GM19452 (cell line): ENCODE results near the gene LDLRAD3.

Experiments used
- ATAC-seq: cut with Tn5 transposase; IDR thresholded peaks from one replicate; pipeline ENCODE4 v1.9.1; 2021; ENCODE audit not compliant: unreplicated experiment

LDLRAD3 gene

GRCh38 chr11:36093548-36093947 is 149.7 kb downstream of the LDLRAD3 start:
- no peak for ATAC-seq

- no peak for ATAC-seq
These were observed 150.3 kb downstream of the LDLRAD3 start for GRCh38 chr11:36094164-36094563.

GRCh38 chr11:36095716-36096115 is 151.9 kb downstream of the LDLRAD3 start:
- ATAC-seq = no peak

- ATAC-seq = no peak
These were observed 153.4 kb downstream of the LDLRAD3 start for GRCh38 chr11:36097219-36097650.

- ATAC-seq = no peak
These were observed 154.2 kb downstream of the LDLRAD3 start for GRCh38 chr11:36098087-36098486.

- no peak for ATAC-seq
These were observed 155.1 kb downstream of the LDLRAD3 start for GRCh38 chr11:36098853-36099375.

GRCh38 chr11:36101466-36101865 is 157.6 kb downstream of the LDLRAD3 start:
- ATAC-seq = no peak

- ATAC-seq = no peak
These were observed 159.0 kb downstream of the LDLRAD3 start for GRCh38 chr11:36102868-36103267.

GRCh38 chr11:36103933-36104530 is 160.2 kb downstream of the LDLRAD3 start:
- no peak for ATAC-seq

- ATAC-seq = no peak
These were observed 160.8 kb downstream of the LDLRAD3 start for GRCh38 chr11:36104660-36104992.

- ATAC-seq = no peak
These were observed 162.1 kb downstream of the LDLRAD3 start for GRCh38 chr11:36105743-36106581.

- no peak for ATAC-seq
These were observed 163.7 kb downstream of the LDLRAD3 start for GRCh38 chr11:36107547-36107946.

- no peak for ATAC-seq
These were observed 165.2 kb downstream of the LDLRAD3 start for GRCh38 chr11:36108881-36109589.

- ATAC-seq = no peak
These were observed 165.7 kb downstream of the LDLRAD3 start for GRCh38 chr11:36109590-36109849.

GRCh38 chr11:36109850-36110606 is 166.2 kb downstream of the LDLRAD3 start:
- ATAC-seq = no peak

GRCh38 chr11:36110668-36111410 is 167.0 kb downstream of the LDLRAD3 start:
- no peak for ATAC-seq

- ATAC-seq = no peak
These were observed 170.2 kb downstream of the LDLRAD3 start for GRCh38 chr11:36114095-36114494.

GRCh38 chr11:36115378-36115801 is 171.5 kb downstream of the LDLRAD3 start:
- ATAC-seq = no peak

GRCh38 chr11:36116161-36116560 is 172.3 kb downstream of the LDLRAD3 start:
- ATAC-seq = no peak

- no peak for ATAC-seq
These were observed 174.2 kb downstream of the LDLRAD3 start for GRCh38 chr11:36118084-36118483.

GRCh38 chr11:36119300-36119699 is 175.4 kb downstream of the LDLRAD3 start:
- ATAC-seq = no peak
